SK-N-MC (cell line): Measurements from ENCODE around the gene MDC1.

Source experiments
- EZH2 ChIP-seq: fragments of 200-600 bp; sonication (generic); IDR thresholded peaks from one replicate; pipeline ENCODE4 v1.6.1; 2017; ENCODE audit warnings: antibody characterized with exemption
- FOXP2 ChIP-seq: optimal IDR thresholded peaks from 2 replicates; pipeline ENCODE3; 2011; ENCODE audit warnings: mild to moderate bottlenecking, moderate library complexity; ENCODE audit not compliant: insufficient read depth; ENCODE audit errors: extremely low read length, control extremely low read depth
- POLR2AphosphoS5 ChIP-seq: IDR thresholded peaks from 2 replicates; pipeline ENCODE4 v1.6.1; 2012; ENCODE audit warnings: mild to moderate bottlenecking, low read depth, low read length, borderline replicate concordance

- TF ChIP-seq EZH2 = no peak
- no peak for TF ChIP-seq POLR2AphosphoS5
- TF ChIP-seq FOXP2 = no peak
These were observed 46.8 kb upstream of the MDC1 start for GRCh38 chr6:30763618-30764489.
